HepG2 (cell line): ENCODE results near the gene G6PC3. TPM values are rescaled to one million over a fixed set of nuclear protein-coding genes. Genes with fewer than 3 reads are reported as not detected.

ENCODE experiments used
- BRD4 ChIP-seq: sonication (generic); formaldehyde crosslinking; IDR thresholded peaks from 2 replicates; pipeline ENCODE4 v1.4.0; 2020; ENCODE audit warnings: missing genetic modification reagents
- IKZF5 ChIP-seq: IDR thresholded peaks from 2 replicates; pipeline ENCODE4 v1.6.1; 2018; ENCODE audit warnings: missing genetic modification reagents, mild to moderate bottlenecking, missing compliant biosample characterization
- NCOR1 ChIP-seq: fragments of 200-600 bp; sonication (generic); IDR thresholded peaks from 2 replicates; pipeline ENCODE4 v1.7.0; 2017; ENCODE audit warnings: antibody characterized with exemption, low read length, borderline replicate concordance
- NR2C2 ChIP-seq: sonication (generic); formaldehyde crosslinking; IDR thresholded peaks from 2 replicates; pipeline ENCODE4 v1.4.0; 2020; ENCODE audit warnings: missing genetic modification reagents, mild to moderate bottlenecking, moderate library complexity, borderline replicate concordance
- PRDM15 ChIP-seq: sonication (generic); formaldehyde crosslinking; IDR thresholded peaks from 2 replicates; pipeline ENCODE4 v1.4.0; 2020; ENCODE audit warnings: missing genetic modification reagents
- SNAPC2 ChIP-seq: sonication (generic); formaldehyde crosslinking; IDR thresholded peaks from 2 replicates; pipeline ENCODE4 v1.8.1; 2022; ENCODE audit warnings: mild to moderate bottlenecking, missing genetic modification reagents
- SP2 ChIP-seq: sonication (generic); formaldehyde crosslinking; IDR thresholded peaks from 2 replicates; pipeline ENCODE4 v1.5.1; 2020; ENCODE audit warnings: mild to moderate bottlenecking, missing genetic modification reagents
- TGIF2 ChIP-seq: IDR thresholded peaks from 2 replicates; pipeline ENCODE4 v1.6.1; 2016; ENCODE audit warnings: control low read depth, missing compliant biosample characterization
- ZBTB40 ChIP-seq, 2 experiments: fragments of 450-650 bp in 1 of 2; sonication (generic) in 1 of 2; formaldehyde crosslinking in 1 of 2; IDR thresholded peaks; 2 replicates each; pipeline versions ENCODE4 v1.6.1 to v1.8.0; 2016 to 2022; ENCODE audit warnings: antibody characterized with exemption in 1 of 2, mild to moderate bottlenecking in 1 of 2, missing genetic modification reagents in 1 of 2
- ZNF225 ChIP-seq: sonication (generic); formaldehyde crosslinking; IDR thresholded peaks from 2 replicates; pipeline ENCODE4 v1.4.0; 2020; ENCODE audit warnings: mild to moderate bottlenecking, missing genetic modification reagents
- ZNF605 ChIP-seq: sonication (generic); formaldehyde crosslinking; IDR thresholded peaks from 2 replicates; pipeline ENCODE4 v1.8.0; 2022; ENCODE audit warnings: mild to moderate bottlenecking, missing genetic modification reagents
- ZNF713 ChIP-seq: sonication (generic); formaldehyde crosslinking; IDR thresholded peaks from 2 replicates; pipeline ENCODE4 v1.4.0; 2020; ENCODE audit warnings: mild to moderate bottlenecking, missing genetic modification reagents
- polyA plus RNA-seq, 8 experiments: library from polyadenylated mRNA; depleted of rRNA in 3 of 8; stranded (reverse) in 7 of 8; unstranded in 1 of 8; fragments of >200 nt; fragmentation: Illumina TruSeq in 4 of 8; extraction: Trizol in 4 of 8; gene quantifications; 2 replicates each; pipeline versions ENCODE4 v1.2.1 to v1.2.3, GENCODE V29; 2011 to 2016; ENCODE audit warnings: low read depth in 4 of 8, missing spikeins in 1 of 8, mixed read lengths in 1 of 8; ENCODE audit not compliant: insufficient read depth in 1 of 8
- total RNA-seq, 5 experiments: library from RNA; depleted of rRNA; stranded (reverse); fragments of >200 nt; fragmentation: Illumina TruSeq; extraction: Trizol; gene quantifications; 2 replicates each; pipeline ENCODE4 v1.2.3, GENCODE V29; 2016; ENCODE audit warnings: low read depth in 1 of 5
- TF ChIP-seq, protein P1 (sequence below): sonication (generic); formaldehyde crosslinking; IDR thresholded peaks from 2 replicates; pipeline ENCODE4 v1.8.0; 2022; ENCODE audit warnings: mild to moderate bottlenecking, missing genetic modification reagents

The G6PC3 gene
- total and polyA plus RNA-seq, 2 of the 13 experiments (the other 11 are each of a cell fraction or from before 2014, with no cell fraction given), result 38.5 to 75.8 TPM

DNA sequence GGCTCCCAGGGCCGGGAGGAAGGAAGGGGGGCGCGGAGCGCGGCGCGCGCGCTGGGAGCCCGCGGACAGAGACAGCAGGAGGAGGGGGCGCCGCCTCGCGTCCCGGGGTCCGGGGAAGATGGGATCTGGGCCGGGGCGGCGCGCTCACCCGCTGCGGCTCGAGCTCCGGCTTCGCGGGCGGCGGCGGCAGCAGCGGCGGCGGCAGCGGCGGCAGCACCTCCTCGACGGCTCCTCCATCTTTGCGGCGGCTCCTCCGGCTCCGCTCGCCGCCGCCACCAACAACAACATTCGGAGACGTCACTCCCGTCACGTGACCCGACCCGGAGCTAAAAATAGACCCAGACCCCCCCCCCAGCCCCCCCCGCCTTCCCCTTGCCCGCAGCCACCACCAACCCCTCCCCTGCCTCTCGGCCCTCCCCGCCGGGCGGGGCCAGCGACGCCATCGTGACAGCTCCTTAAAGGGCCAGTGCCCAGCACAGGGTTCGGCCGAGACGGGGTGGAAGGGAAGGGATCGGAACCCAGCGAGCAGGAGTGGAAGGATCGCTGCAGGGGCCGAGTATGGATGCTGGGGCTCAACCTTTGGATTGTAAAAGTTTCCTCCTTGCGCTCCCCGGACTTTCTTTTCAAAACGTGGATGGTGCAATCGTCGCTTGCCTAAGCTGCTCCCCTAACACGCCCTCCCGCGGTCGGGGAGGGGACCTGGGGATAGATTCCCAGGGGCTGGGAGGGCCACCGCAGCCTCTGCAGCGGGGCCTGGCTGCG is 53.0 kb downstream of the G6PC3 start, which contains the start of gene HDAC5 (continued):
- TF ChIP-seq, protein P1, sequence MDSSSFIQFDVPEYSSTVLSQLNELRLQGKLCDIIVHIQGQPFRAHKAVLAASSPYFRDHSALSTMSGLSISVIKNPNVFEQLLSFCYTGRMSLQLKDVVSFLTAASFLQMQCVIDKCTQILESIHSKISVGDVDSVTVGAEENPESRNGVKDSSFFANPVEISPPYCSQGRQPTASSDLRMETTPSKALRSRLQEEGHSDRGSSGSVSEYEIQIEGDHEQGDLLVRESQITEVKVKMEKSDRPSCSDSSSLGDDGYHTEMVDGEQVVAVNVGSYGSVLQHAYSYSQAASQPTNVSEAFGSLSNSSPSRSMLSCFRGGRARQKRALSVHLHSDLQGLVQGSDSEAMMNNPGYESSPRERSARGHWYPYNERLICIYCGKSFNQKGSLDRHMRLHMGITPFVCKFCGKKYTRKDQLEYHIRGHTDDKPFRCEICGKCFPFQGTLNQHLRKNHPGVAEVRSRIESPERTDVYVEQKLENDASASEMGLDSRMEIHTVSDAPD, result no peak
- no peak for TF ChIP-seq TGIF2 (CRISPR knock-in tag)
- TF ChIP-seq ZBTB40 (IDR thresholded peaks at IDR 0.05), result no peak
- peak; percentile 79; the same call in 1 of the 2 replicates for TF ChIP-seq ZBTB40 (CRISPR knock-in tag; IDR thresholded peaks at IDR 0.05)
- peak; percentile 91 for TF ChIP-seq IKZF5
- TF ChIP-seq NCOR1, result peak; percentile 50; the same call in 1 of the 2 replicates
- TF ChIP-seq BRD4 (CRISPR knock-in tag), result no peak
- peak; percentile 83 for TF ChIP-seq ZNF225 (CRISPR knock-in tag)
- TF ChIP-seq NR2C2 (CRISPR knock-in tag), result peak; percentile 37; the same call in 1 of the 2 replicates
- TF ChIP-seq ZNF713 (CRISPR knock-in tag), result no peak
- TF ChIP-seq ZNF605 (CRISPR knock-in tag), result peak; percentile 84; the same call in 1 of the 2 replicates
- TF ChIP-seq SNAPC2, result no peak
- peak; percentile 80; the same call in 1 of the 2 replicates for TF ChIP-seq PRDM15 (CRISPR knock-in tag)
- TF ChIP-seq SP2 (CRISPR knock-in tag), result no peak
